ENCODE results near the gene ABHD12.
A peak's percentile ranks its signal among the peaks of the same experiment; 100 is the strongest.
"Not testable (repeated sequence)": the region's sequence is repeated elsewhere in the genome, so short reads cannot be mapped to it uniquely, and the experiment has no call there.

The ABHD12 gene

DNA sequence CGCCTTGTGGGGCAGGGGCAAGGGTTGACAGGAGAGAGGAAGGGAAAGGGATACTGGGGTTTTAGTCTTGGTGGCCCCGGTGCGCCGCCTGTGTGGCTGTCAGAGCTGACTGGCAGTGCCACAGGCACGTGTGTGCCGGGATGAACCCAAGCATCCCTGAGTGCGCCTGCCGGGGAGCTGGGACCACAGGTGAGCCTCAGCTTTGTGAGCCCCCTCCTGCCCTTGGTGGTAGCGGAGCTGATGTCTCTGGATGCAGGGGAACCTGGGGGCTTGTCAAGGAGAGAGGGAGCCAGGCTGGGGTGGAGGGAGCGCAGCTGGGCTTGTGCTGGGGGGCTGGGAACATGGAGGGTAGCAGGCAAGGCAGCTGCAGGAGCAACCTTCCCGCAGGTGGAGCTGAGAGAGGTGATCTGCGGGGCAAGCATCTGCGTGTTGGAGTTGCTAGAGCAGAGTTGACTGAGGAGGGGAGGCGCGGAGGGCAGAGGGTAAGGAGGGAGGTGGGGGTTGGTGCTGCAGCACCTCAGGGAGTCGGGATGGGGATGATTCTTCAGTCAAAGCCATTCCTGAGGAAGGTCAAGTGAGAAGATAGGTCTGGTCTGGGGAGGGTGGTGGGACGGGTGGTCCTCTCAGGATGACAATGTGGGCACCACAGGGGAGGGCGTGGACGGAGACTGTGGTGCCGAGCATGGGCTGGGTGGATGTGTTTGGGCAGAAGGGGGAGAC is 114.7 kb downstream of the ABHD12 start:
- no peak for DNase-seq

DNA sequence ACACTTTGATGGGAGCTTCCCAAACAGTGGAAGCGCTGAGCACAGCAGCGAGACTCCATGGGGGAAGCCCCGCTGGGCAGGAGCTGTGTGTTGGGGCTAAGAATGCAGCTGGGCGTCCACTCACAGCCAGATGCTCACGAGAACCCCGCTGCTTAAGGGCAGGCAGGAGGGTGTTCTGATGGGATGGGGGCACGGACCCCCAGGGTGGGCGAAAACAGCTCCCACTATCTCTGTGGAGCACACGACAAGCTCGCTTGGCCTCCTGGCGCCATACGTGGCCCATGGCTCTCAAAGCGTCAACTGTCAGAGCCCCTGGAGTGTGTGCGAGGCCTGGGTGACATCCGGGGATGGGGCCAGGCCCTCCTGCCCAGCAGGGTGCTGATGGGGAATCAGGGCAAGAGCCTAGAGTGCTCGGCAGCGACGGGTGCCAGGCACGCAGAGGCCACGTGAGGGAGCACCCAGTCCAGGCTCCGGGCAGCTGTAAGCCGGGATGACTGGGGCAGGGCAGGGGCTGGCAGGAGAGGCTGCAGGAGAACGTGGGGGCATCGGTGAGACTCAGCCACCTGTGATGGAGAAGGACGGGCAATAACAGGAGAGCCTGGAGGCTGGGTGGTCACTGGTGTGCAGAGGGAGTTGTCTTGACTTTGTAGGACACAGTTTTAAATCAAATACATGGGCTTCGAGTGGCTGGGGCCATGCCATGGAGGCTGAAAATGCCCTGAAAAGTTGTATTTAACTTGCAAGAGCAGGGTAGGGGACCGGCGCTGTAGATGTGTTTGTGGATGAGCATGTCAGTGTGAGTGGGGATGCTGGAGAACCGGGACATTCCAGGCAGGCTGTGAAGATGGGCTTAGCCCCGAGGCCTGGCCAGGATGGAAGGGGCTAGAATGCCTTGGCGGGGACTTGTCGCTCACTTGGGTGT is 115.5 kb downstream of the ABHD12 start:
- DNase-seq: no peak

DNA sequence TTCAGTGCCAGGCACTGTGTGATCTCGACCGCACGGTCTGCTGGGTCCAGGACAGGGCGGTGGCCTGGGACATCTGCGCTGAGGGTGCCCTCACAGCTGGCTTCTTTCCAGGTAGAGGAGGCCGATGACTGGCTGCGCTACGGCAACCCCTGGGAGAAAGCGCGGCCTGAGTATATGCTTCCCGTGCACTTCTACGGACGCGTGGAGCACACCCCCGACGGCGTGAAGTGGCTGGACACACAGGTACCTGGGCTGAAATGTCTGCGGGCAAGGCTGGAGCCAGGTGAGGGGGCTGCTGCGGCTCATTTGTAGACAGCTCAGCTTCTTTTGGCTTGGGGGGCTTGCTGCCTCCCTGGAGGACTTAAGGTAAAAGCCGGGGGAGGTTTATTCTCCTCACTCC is 116.2 kb downstream of the ABHD12 start:
- no peak for DNase-seq

DNA sequence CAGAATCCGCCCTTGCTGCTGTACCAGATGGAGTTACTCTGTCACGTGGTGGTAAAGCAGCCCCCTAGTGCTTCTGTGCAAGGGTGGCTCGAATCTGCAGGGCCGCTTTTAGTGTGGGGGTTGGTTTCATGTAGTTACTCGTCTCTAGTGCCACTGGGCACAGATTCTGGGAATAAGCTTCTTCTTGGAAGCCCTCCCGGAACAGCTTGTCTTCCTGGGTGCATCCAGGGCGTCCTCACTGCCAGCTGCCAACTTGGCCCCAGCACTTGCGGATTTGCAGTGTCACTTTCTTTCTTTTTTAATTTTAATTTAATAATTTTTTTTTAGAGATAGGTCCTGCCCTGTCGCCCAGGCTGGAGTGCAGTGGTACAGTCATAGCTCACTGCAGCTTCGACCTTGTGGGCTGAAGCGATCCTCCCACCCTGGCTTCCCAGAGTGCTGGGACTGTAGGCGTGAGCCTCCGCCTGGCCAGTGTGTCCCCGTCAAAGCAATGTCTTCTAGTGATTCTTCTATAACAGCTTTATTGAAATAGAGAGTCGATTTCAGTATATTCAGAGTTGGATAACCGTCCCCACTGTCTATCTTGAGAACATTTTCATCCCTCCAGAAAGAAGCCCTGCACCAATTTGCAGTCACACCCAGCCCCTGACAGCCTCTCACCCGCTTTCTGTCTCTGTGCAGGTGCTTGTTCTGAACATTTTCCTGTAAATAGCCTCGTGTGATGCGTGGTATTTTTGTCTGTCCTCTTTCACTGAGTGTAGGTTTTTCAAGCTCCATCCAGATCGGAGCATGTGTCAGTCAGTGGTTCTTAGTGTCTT is 116.9 kb downstream of the ABHD12 start:
- DNase-seq: no peak

DNA sequence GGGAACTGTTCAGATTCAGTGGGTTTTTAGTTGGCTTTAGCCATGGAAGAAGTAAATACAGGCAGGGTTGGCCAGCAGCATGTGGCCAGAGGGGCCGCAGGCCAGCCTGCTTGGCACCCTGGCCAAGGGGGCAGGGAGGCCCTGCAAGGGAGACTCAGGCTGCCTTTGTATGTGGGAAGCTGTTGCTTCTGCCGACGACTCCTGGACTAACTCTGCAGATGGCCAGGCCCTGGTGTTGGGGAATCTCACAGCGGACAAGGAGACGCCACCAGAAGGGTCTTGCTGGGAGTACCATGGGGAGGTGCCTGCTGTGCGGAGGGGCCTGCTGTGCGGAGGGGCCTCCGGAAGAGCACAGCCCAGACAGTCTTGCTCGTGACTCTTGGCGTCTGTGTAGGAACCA is 117.6 kb downstream of the ABHD12 start:
- no peak for DNase-seq

DNA sequence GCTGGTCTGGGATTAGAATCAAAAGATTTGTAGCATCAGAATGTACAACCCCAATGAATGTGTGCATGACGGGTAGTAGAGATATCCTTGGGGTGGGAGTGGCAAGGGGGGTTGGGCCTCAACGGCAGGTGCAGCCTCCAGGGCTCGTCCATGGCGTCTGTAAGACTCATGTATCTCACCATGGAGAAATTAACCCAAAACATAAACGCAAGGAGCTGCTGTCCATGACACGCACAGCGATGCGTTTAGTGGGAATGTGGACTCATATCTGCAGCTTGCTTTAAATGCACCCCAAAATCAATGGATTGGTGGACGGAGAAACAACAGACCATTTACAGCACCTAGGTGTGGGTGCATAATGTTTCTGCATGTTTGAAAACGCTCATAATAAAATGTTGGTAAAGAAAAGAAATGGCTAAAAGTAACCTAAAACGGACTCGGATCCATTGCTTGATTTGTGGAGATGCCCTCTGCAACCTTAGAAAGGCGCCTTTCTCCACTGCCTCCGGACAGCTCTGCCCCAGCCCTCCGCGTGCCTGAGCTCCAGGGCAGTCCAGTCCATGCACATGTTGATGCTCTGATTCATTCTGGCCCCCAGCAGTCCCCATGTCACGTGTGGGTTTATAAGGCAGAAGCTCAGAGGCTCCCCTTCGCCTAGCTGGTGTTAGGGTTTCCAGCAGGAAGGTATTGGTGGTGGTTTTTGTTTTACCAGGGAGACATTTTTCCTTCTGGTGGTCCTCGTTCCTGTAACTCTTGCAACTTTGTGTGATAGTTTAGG is 118.2 kb downstream of the ABHD12 start:
- no peak for DNase-seq

DNA sequence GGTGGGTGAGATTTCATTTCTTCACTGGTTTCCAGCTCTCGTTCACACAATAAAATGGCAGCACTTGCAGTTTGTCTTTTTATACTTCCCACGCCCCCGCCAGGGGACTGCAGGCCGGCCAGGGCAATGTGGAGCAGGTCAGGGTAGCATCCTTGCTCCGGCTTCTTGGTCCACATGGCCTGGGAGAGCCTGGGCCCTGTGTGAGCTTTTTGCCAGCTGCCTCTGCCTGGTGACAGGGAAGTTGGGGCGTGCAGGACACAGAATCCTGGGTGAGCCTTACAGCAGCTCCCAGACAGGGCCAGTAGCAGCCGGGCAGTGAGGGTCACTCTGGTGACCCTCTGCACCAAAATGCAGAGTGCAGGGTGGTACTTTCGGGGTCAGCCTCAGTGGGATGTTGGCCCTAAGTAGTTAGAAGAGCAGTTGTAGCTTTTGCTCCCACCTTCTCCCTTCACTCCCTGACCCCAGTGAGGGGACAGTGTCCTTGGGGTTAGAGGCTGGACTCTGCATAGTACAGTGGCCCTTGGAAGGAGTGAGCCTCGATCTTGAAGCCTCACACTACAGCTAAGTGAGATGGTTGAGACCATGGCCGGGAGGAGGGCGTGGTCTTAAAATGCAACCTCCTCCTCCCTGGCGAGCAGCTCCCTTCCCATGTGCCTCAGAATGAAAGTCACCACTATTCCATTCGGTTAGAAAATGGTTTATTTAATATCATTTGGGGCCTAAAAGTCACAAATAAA is 119.0 kb downstream of the ABHD12 start:
- DNase-seq: no peak

DNA sequence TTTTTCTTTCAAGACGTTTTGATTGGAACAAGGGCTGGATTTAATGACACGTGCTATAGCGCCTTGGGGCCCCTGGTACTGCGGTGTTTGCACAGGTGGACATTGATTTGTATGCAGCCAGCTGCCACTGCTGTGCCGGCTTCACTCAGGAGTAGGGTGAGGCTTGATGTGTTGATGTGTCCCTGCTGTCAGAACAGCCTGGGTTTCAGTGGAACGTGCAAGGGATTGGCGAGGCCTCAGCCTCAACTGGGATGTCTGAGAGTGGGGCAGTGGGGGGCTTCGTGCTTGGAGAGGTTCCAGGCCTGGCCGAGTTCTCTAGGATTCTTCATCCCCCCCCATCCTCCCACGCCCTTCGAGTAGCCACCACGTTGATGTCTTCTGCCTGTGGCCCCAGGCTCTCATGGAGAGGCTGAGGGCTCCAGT is 119.8 kb downstream of the ABHD12 start:
- peak; percentile 91 for DNase-seq

DNA sequence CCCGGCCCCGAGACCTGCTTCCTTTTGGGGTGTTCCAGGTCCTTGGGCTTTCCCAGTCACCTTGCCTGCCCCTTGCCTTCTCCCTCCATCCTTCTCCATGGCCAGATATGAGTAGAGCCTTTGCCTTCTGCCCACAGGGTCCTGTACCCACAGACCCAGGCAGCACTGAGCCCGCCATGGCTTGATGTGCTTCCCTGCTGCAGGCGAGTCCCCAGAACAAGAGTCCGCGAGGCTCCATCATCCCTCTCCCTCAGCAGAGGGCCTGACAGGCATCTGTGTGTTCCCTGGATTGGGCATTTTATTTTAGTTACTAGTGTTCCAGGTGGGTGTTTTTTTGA is 120.8 kb downstream of the ABHD12 start:
- no peak for DNase-seq

DNA sequence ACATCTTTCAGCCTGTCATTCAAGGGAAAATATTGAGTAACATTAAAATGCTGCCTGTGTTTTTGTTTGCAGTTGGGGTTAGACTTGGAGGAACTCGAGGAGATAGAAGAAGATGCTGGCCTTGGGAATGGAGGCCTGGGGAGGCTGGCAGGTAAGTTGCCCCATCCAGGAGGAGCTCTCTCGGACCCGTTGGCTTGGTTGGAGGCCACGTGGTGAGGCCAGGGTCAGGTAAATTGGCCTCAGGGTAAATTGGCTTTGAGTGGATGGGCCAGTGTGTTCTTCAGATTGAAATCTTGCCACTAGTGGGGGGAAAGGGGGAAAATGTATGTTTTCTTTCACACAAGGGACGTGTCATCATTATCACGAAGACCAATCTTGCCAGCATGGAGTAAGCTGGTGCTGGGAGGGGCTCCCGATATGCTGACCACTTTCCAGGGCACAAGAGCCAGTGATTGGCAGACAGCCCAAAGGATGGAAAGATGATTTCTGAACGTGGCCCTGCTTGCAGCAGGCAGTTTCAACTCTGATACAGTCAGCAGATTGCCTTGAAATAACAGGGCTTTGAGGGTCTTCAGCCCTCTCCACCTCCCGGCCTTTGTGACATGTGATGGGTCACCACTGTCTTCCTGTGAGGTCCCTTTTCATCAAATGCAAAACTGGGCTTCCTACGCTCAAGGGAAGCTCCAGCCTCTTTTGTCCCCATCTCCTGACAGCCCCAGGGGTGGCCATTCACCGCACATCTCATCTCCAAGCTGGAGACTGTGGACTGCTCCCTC is 121.4 kb downstream of the ABHD12 start:
- no peak for DNase-seq

DNA sequence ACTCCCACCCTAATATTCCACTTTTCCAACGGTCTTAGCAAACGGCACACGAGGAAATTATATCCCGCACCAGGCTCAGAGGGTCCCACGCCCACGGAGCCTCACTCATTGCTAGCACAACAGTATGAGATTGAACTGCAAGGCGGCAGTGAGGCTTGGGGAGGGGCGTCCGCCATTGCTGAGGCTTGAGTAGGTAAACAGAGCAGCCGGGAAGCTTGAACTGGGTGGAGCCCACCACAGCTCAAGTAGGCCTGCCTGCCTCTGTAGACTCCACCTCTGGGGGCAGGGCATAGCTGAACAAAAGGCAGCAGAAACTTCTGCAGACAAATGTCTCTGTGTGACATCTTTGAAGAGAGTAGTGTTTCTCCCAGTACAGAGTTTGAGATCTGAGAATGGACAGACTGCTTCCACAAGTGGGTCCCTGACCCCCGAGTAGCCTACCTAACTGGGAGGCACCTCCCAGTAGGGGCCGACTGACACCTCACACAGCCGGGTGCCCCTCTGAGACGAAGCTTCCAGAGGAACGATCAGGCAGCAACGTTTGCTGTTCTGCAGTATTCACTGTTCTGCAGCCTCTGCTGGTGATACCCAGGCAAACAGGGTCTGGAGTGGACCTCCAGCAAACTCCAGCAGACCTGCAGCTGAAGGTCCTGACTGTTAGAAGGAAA is 129.7 kb downstream of the ABHD12 start:
- DNase-seq: not testable (repeated sequence)

DNA sequence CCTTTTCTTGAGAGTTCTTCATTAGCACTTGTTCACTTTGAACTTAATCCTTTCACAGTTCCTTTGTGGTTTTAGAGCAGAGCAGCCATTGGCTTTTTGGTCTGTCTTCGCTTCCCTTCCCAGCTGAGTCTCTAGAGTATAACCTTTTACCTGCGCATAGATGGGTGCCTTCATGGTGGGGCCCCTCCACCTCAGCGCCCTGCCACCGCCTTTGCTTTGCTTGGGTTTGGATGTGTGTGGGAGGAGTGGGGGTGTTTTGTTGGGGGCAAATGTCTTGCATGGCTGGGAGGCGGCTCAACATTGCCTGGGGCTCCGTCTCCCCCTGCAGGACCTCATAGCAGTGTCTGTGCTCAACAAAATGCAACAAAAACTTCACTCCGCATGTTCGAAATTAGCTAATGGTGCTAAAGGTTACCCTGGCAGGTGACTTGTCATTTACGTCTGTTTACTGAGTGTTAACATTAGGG is 130.8 kb downstream of the ABHD12 start:
- DNase-seq: no peak

DNA sequence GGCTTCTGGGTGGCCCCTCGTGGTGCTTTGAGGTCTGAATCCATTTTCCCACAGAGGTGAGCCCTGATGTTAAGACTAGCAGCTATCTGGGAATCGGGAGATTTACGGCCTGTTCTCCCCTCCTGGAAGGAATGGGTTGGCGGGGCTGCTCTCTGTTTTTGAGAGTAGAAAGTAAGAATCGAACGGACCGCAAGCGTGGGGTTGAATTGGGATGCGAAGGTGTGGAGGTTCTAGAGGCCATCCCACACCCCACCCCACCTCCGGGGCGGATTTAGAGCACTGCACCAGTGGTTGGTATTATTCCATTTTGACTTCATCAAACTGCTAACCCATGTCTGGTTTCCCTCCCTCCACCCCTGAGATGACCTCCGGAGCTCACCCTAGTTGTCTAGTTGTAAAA is 131.3 kb downstream of the ABHD12 start:
- no peak for DNase-seq

DNA sequence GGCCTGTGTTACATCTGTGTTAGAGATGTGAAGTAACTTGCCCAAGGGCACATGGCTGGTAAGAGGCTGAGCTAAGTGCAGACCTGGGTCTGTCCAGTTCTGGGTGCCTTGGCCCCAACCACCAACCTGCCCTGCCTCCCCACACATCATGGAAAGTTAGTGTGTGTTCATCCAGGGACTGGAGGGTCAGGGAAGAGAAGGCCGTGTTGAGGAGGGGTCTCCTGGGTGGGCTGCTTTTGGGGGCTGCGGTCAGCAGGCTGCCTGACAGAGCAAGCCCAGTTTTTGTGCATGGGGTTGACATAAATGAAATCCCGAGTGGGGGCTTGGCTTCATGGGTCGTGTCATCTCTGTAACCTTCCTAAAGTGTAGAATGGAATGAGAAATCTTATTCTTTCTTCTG is 131.8 kb downstream of the ABHD12 start:
- DNase-seq: no peak

DNA sequence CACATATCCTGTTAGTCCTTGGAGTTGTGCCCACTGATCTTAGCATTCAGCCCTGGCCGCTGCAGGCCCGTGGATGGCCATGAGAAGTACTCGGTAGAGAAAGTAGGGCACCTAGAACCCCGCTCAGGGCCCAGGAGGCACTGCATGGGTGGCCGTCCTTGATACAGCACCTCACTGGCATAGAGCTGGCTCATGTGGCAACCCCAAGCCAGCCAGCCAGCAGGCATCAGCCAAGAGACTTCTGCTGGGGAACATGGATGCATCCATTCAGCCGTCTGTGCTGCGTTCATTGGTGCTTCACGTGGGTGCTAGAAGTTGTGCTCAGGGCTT is 132.2 kb downstream of the ABHD12 start:
- no peak for DNase-seq

DNA sequence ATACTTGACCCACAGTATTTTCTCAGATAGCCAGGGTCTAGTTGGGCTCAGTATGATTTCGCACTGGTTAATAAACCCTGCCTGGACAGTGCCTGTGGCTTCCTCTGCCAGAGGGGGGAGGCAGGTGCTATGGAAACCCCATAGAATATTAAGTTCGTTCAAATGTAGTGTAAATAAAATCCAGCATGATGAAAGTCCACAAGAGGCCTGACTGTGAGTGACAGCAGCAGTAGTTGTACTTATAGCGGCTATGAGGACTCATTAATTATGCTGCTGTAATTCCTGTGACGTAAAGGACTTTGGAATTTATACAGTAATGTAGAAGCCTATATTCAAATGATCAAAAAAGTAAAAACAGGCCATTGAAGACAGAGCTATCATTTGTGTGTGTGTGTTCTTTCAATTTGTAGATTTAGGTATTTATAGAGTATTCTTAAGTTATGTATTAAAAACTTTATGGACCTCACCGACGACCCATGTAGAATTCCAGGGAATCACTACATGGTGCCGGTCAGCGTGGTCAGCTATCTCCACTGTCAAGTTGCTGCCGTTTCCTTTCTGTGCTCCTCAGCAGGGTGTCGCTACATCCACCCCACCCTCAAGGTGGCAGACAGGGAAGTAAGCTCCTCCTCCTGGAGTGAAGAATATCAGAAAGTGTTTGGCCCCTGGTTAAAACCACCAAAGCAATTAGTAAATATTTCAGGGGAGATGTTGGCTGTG is 132.7 kb downstream of the ABHD12 start:
- DNase-seq: no peak

DNA sequence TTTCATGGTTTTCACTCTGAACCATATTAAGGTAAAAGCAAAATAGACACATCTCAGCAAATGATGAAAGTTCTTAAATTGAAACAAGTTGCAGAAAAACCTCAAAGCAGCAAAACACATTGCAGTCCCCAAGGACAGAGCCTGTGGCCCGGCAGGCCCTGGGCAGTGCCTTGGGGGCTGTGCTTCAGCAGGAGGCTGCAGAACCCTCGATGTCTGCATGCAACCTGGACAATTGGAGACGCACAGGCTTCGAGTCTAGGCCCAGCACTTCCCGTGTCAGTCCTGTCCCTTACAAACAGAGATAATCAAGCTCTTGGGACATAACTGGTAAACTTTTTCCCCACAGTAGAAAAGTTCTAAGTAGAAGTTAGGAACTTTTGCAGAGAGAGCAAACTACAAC is 133.5 kb downstream of the ABHD12 start:
- no peak for DNase-seq

DNA sequence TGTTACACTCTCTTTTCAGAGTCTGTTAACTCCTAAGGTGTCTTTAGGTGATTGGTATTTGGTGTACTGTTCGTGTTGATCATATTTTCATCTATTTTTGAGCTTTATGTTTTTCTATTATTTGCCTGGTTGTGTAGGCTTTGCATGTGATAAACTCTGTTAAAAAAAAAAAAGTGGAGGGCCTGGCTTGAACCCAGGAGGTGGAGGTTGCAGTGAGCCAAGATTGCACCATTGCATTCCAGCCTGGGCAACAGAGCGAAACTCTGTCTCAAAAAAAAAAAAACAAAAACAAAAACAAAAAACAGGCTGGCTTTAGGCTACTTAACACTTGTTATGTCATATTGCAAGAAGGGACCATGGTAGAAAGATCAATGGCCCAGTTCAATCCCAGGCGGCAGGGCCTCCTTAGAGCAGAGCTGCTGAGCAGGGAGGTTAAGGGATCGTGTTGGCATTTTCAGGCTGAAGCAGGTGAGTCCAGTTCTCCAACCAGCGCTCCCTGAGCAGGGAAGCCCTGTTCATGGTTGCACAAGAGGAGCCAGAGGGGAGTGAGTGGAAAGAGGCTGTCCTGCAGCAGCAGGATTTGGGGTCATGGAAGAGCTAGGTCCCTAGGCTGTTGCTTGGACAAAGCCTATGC is 134.3 kb downstream of the ABHD12 start:
- no peak for DNase-seq

DNA sequence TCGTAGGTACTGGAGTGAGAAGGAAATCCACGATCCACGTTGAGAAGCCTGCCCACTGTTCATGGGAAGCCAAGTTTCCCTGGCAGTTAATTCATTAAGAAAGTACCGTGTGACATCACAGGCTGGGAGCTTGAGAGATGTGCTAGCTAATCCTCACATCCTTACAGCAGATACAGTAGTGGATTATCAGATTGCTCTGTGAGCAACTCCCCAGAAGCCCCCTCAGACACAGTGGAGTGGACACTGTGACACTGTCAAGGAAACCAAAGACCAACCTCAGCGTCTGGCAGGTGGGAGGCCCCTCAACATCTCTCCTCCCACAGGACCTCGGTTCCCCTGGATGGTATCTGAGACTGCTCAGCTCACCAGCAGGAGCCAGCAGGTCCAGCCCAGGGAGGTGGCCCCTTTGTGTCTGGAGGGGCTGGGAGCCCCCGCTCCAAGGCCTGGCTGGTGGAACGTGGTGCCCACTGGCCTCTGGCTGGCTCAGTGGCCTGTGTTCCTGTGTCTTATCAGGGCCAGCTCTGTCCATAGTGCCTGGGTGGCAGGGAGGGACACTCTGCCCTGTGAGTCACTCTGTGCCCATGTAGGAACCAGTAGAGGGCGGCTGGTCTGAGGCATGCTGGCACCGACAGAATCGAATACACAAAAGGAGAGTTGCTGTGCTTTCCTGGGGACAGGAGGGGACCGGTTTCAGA is 135.5 kb downstream of the ABHD12 start:
- DNase-seq: peak; percentile 32
